ENCODE data around the gene AMOT. TPM values are rescaled to one million over a fixed set of nuclear protein-coding genes. Genes with fewer than 3 reads are reported as not detected.
A peak's percentile ranks its signal among the peaks of the same experiment; 100 is the strongest.

The AMOT gene
- total RNA-seq, 1 donor from 2014 or later, result 2.0 TPM

GRCh38 chrX:112841114-112841819 is 636 bp upstream of the AMOT start:
- peak; percentile 82 for DNase-seq

GRCh38 chrX:112839856-112840255 is 775 bp downstream of the AMOT start:
- no peak for DNase-seq

GRCh38 chrX:112837531-112837930 is 3.1 kb downstream of the AMOT start:
- DNase-seq, result no peak

GRCh38 chrX:112835019-112835418 is 5.6 kb downstream of the AMOT start:
- DNase-seq, result no peak

- no peak for DNase-seq
Measured at GRCh38 chrX:112834031-112834845, 6.4 kb downstream of the AMOT start.

GRCh38 chrX:112832481-112833095 is 8.0 kb downstream of the AMOT start:
- DNase-seq, result no peak

- no peak for DNase-seq
Measured at GRCh38 chrX:112830540-112830939, 10.1 kb downstream of the AMOT start.

- no peak for DNase-seq
Measured at GRCh38 chrX:112827292-112827903, 13.2 kb downstream of the AMOT start.

- no peak for DNase-seq
Measured at GRCh38 chrX:112826023-112826422, 14.6 kb downstream of the AMOT start.

- DNase-seq, result no peak
Measured at GRCh38 chrX:112822892-112823291, 17.7 kb downstream of the AMOT start.

GRCh38 chrX:112820364-112821268 is 20.0 kb downstream of the AMOT start:
- DNase-seq, result no peak

GRCh38 chrX:112819813-112820212 is 20.8 kb downstream of the AMOT start:
- DNase-seq, result no peak

- DNase-seq, result no peak
Measured at GRCh38 chrX:112819008-112819640, 21.5 kb downstream of the AMOT start.

GRCh38 chrX:112818114-112819007 is 22.3 kb downstream of the AMOT start:
- DNase-seq, result no peak

GRCh38 chrX:112816908-112817307 is 23.7 kb downstream of the AMOT start:
- no peak for DNase-seq

GRCh38 chrX:112814496-112814895 is 26.1 kb downstream of the AMOT start:
- no peak for DNase-seq

GRCh38 chrX:112812741-112813140 is 27.9 kb downstream of the AMOT start:
- no peak for DNase-seq

GRCh38 chrX:112808651-112809195 is 31.9 kb downstream of the AMOT start:
- DNase-seq, result no peak

- no peak for DNase-seq
Measured at GRCh38 chrX:112808007-112808406, 32.6 kb downstream of the AMOT start.

- DNase-seq, result no peak
Measured at GRCh38 chrX:112803060-112803459, 37.6 kb downstream of the AMOT start.

All from dermis blood vessel endothelial cell (primary cell).